Liver (tissue), 3 donors: ENCODE data around the gene GALNTL6.

Source experiments
- JUND ChIP-seq, 2 donors: IDR thresholded peaks; 2 replicates each; pipeline ENCODE4 v1.6.1; 2016; ENCODE audit warnings: antibody characterized with exemption in 2 of 2
- RAD21 ChIP-seq, 2 donors: IDR thresholded peaks; 2 replicates each; pipeline ENCODE4 v1.6.1; 2016; ENCODE audit warnings: antibody characterized with exemption in 2 of 2, mild to moderate bottlenecking in 2 of 2
- TF ChIP-seq, protein P1 (sequence below): fragments of 150-350 bp; IDR thresholded peaks from 2 replicates; pipeline ENCODE4 v1.5.1; 2017; ENCODE audit warnings: improper control_type of control experiment, low read depth, low read length; ENCODE audit not compliant: missing input control
- TF ChIP-seq, protein P2 (sequence below): IDR thresholded peaks from 2 replicates; pipeline ENCODE4 v1.6.1; 2016; ENCODE audit warnings: antibody characterized with exemption
- donor health status: healthy.
- donor health status: healthy.

DNA sequence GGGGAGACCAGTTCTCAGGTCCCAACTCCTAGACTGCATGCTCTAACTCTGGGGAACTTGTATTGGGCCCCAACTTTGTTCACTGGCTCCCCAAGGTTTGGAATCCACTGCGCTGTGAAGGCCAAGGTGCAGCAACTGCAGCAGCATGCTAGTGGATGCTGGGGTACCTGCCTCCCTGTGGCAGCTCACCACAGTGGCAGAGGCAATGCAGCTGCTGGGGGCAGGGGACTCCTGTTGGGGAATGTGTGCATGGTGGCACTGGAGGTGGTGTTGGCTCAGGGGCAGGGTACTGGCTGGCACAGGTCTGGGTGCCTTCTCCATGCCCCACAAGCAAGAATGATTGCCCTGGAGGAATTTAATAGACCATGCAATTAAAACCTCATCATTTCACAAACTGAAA lies 862.0 kb downstream of the GALNTL6 start:
- TF ChIP-seq, protein P1, sequence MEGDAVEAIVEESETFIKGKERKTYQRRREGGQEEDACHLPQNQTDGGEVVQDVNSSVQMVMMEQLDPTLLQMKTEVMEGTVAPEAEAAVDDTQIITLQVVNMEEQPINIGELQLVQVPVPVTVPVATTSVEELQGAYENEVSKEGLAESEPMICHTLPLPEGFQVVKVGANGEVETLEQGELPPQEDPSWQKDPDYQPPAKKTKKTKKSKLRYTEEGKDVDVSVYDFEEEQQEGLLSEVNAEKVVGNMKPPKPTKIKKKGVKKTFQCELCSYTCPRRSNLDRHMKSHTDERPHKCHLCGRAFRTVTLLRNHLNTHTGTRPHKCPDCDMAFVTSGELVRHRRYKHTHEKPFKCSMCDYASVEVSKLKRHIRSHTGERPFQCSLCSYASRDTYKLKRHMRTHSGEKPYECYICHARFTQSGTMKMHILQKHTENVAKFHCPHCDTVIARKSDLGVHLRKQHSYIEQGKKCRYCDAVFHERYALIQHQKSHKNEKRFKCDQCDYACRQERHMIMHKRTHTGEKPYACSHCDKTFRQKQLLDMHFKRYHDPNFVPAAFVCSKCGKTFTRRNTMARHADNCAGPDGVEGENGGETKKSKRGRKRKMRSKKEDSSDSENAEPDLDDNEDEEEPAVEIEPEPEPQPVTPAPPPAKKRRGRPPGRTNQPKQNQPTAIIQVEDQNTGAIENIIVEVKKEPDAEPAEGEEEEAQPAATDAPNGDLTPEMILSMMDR, result no peak
- TF ChIP-seq RAD21 (IDR thresholded peaks at IDR 0.05) (no peak), JUND (IDR thresholded peaks at IDR 0.05) (no peak)
- TF ChIP-seq, protein P2, sequence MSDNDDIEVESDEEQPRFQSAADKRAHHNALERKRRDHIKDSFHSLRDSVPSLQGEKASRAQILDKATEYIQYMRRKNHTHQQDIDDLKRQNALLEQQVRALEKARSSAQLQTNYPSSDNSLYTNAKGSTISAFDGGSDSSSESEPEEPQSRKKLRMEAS, result no peak
